GM18526 (cell line): ENCODE data around the gene SLC1A6.

ENCODE experiments used
- POLR2A ChIP-seq: IDR thresholded peaks from 3 replicates; pipeline ENCODE4 v1.6.1; 2011; ENCODE audit not compliant: insufficient read length; ENCODE audit errors: extremely low read depth

The SLC1A6 gene

GRCh38 chr19:14906711-14907110 lies 73.0 kb downstream of the SLC1A6 start:
- no peak for TF ChIP-seq POLR2A

- no peak for TF ChIP-seq POLR2A
Measured at GRCh38 chr19:14901675-14902260, 77.9 kb downstream of the SLC1A6 start.
